BE2C (cell line): ENCODE measurements around the gene RTN4.

Source experiments
- DNase-seq: peaks from one replicate; pipeline ENCODE4 v3.0.0-alpha.2; 2020
- H3K27me3 ChIP-seq: fragments of 250-450 bp; sonication (Bioruptor Pico); 2 replicates; pipeline ENCODE4 v1.5.1; 2020; ENCODE audit warnings: mild to moderate bottlenecking
- H3K36me3 ChIP-seq: fragments of 250-450 bp; sonication (Bioruptor Pico); 2 replicates; pipeline ENCODE4 v1.5.1; 2020; ENCODE audit warnings: mild to moderate bottlenecking
- H3K4me1 ChIP-seq: fragments of 250-450 bp; sonication (Bioruptor Pico); 2 replicates; pipeline ENCODE4 v1.5.1; 2020
- H3K4me3 ChIP-seq: 2 replicates; pipeline ENCODE4 v1.5.1; 2011; ENCODE audit warnings: low read depth, low read length
- H3K9me3 ChIP-seq: fragments of 250-450 bp; sonication (Bioruptor Pico); 2 replicates; pipeline ENCODE4 v1.5.1; 2020
- TF ChIP-seq, protein P1 (sequence below): IDR thresholded peaks from 2 replicates; pipeline ENCODE4 v1.5.1; 2012; ENCODE audit warnings: mild to moderate bottlenecking, low read depth, low read length

The RTN4 gene

GRCh38 chr2:54957321-54957999 is 92.8 kb downstream of the RTN4 start:
- TF ChIP-seq, protein P1, sequence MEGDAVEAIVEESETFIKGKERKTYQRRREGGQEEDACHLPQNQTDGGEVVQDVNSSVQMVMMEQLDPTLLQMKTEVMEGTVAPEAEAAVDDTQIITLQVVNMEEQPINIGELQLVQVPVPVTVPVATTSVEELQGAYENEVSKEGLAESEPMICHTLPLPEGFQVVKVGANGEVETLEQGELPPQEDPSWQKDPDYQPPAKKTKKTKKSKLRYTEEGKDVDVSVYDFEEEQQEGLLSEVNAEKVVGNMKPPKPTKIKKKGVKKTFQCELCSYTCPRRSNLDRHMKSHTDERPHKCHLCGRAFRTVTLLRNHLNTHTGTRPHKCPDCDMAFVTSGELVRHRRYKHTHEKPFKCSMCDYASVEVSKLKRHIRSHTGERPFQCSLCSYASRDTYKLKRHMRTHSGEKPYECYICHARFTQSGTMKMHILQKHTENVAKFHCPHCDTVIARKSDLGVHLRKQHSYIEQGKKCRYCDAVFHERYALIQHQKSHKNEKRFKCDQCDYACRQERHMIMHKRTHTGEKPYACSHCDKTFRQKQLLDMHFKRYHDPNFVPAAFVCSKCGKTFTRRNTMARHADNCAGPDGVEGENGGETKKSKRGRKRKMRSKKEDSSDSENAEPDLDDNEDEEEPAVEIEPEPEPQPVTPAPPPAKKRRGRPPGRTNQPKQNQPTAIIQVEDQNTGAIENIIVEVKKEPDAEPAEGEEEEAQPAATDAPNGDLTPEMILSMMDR: no peak
- no peak overlapping the region for H3K4me3 ChIP-seq
- H3K9me3 ChIP-seq: no peaks in the 10 kb centered on the region
- no peaks in the 10 kb centered on the region for H3K4me1 ChIP-seq
- peak; percentile 13 for DNase-seq
- peaks cover 3% of the 10 kb centered on the region for H3K36me3 ChIP-seq
- no peaks in the 10 kb centered on the region for H3K27me3 ChIP-seq

DNA sequence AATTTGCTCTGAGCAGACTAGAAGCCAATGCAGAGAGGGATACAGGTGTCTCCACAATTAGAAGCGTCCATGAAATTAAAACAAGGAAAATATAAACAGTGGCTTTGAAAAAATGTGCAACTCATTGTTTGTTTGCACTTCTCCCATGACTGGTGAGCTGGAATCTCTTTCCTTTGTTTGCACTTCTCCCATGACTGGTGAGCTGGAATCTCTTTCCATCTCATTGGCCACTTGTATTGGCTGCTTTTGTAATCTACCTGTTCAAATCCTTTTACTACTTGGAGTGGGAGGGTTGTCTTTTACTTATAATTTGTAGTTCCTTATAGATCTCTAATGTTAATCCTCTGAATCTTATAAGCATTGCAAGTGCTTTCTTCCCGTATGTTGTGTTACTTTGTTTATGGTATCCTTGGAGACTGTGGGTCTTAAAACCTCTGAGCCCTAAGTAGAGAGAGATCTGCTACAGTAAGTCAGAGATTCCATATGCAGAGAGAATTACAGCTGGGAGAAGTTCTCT is 94.1 kb downstream of the RTN4 start:
- Histone ChIP-seq H3K9me3 (no peaks in the 10 kb centered on the region), H3K4me1 (no peaks in the 10 kb centered on the region), H3K27me3 (no peaks in the 10 kb centered on the region), H3K4me3 (no peak overlapping the region), H3K36me3 (peaks cover 3% of the 10 kb centered on the region)
- TF ChIP-seq, protein P1: no peak
- DNase-seq: no peak

DNA sequence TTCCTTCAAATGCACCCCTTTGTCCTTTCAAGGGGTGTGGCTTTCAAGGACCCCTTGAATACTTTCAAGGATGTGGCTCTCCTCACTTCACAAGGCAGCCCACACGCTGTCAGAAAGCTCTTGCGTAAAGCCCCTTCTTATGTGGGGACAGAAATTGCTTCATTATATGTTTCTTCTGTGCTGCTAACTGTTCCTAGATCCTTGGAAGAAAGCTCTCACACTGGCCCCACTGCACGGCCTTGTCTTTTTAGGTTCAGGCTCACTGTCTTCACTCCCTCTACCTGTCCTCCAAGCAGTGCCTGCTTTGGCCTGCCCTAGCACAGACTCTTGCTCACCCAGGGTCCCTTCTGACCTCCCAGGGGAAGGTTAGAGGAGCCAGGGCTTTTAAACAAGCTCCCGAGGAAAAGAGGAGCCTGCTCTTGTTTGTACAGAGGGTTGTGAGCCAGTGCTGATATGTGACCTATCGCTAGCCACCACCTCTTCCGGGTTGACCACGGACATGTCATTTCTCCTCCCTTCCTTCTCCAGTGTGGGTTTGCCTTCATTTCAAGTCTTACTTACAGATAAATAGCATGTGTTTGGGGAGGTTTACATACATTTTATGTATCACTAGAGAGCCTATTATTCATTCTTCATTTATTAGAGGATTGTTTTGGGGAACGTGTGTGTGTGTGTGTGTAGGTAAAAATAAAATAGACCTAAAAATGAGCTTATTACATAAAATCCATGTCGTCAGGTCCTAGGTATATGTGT is 94.7 kb downstream of the RTN4 start:
- H3K4me3 ChIP-seq: no peak overlapping the region
- H3K36me3 ChIP-seq: peaks cover 3% of the 10 kb centered on the region
- no peak for DNase-seq
- no peaks in the 10 kb centered on the region for H3K9me3 ChIP-seq
- TF ChIP-seq, protein P1: no peak
- H3K4me1 ChIP-seq: no peaks in the 10 kb centered on the region
- H3K27me3 ChIP-seq: no peaks in the 10 kb centered on the region

DNA sequence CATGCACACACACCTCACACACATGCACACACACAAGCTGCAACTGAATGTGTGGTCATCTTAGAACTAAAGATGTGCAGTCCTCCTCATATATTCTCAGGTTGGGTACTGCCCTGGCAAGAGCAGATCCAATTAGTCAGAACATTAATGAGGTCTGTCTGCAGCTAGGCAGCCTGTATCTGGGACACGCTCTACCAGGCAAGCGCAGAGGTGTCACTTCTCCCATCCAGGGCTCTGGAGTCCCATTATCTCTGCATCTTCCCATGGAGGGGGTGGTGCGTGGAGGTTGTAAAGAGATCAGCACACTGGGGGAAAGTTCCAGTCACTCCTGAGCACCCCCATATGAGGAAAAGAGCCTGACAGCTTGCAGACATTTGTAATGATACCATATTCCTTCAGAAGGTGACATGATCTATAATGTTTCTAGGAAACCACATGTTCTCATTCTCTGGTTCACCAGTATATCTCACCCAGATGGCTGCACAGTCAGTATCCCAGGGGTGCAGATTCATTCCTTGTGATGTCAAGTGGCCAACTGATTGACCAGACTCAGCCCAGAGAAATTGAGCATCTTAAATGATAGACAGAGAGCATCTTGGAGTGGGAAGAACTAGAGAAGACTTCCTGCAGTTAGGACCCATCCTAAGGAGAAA is 95.4 kb downstream of the RTN4 start:
- Histone ChIP-seq H3K36me3 (no peaks in the 10 kb centered on the region; the same call in none of the 2 replicates), H3K9me3 (no peaks in the 10 kb centered on the region), H3K27me3 (no peaks in the 10 kb centered on the region), H3K4me1 (no peaks in the 10 kb centered on the region), H3K4me3 (no peak overlapping the region)
- TF ChIP-seq, protein P1: no peak
- DNase-seq: no peak

- no peaks in the 10 kb centered on the region for H3K27me3 ChIP-seq
- DNase-seq: no peak
- no peaks in the 10 kb centered on the region for H3K9me3 ChIP-seq
- no peaks in the 10 kb centered on the region; the same call in none of the 2 replicates for H3K36me3 ChIP-seq
- TF ChIP-seq, protein P1: no peak
- no peak overlapping the region for H3K4me3 ChIP-seq
- H3K4me1 ChIP-seq: no peaks in the 10 kb centered on the region
Measured at GRCh38 chr2:54954158-54954557, 96.1 kb downstream of the RTN4 start.
